ENCODE results near the gene CLDN19.

The CLDN19 gene

DNA sequence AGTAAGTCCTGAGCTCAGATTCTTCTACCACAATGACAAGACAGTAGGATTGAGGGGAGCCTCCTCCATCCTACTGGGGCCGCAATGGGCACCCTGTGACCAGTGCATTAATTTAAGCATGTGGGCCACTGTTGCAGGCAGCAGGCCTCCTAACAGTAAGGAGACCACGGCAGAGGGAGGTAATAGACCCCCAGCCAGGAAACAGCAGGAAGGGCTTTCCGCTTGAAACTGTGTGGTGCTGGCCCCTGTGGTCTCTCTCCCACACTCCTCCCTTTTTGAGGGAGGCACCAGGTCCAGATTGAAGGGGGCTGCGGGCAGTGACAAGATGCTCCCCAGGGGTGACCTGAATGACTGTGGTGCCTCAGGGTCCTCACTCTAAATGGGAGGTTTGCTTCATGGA, 1.7 kb upstream of the CLDN19 start:
- H4K20me1 ChIP-seq (ENCODE audit: insufficient read depth, low read length, poor library complexity, severe bottlenecking), result no peaks in the 10 kb centered on the region
- H2AFZ ChIP-seq (ENCODE audit: low read length), result no peak overlapping the region
- H3F3A ChIP-seq (ENCODE audit: low read depth), result no peaks in the 10 kb centered on the region
- no peak overlapping the region for H3K4me3 ChIP-seq (ENCODE audit: low read length, poor library complexity, severe bottlenecking)
- no peaks in the 10 kb centered on the region for H3K79me2 ChIP-seq (ENCODE audit: insufficient read depth, low read length)
- no peaks in the 10 kb centered on the region for H3K9me2 ChIP-seq (replicated peaks; ENCODE audit: low read depth, low read length)
- TF ChIP-seq EZH2phosphoT487 (IDR thresholded peaks at IDR 0.05; ENCODE audit: borderline replicate concordance), result no peak
- TF ChIP-seq, protein P1, sequence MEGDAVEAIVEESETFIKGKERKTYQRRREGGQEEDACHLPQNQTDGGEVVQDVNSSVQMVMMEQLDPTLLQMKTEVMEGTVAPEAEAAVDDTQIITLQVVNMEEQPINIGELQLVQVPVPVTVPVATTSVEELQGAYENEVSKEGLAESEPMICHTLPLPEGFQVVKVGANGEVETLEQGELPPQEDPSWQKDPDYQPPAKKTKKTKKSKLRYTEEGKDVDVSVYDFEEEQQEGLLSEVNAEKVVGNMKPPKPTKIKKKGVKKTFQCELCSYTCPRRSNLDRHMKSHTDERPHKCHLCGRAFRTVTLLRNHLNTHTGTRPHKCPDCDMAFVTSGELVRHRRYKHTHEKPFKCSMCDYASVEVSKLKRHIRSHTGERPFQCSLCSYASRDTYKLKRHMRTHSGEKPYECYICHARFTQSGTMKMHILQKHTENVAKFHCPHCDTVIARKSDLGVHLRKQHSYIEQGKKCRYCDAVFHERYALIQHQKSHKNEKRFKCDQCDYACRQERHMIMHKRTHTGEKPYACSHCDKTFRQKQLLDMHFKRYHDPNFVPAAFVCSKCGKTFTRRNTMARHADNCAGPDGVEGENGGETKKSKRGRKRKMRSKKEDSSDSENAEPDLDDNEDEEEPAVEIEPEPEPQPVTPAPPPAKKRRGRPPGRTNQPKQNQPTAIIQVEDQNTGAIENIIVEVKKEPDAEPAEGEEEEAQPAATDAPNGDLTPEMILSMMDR (conservative IDR thresholded peaks at IDR 0.05; ENCODE audit: low read length), result no peak
- H3K9ac ChIP-seq (ENCODE audit: low read depth, low read length, poor library complexity, severe bottlenecking), result no peak overlapping the region
- H3K27me3 ChIP-seq (ENCODE audit: insufficient read depth, low read length, poor library complexity, severe bottlenecking), result no peaks in the 10 kb centered on the region
- H3K36me3 ChIP-seq (ENCODE audit: insufficient read depth, low read length), result peaks cover 9% of the 10 kb centered on the region; the same call in 1 of the 2 replicates
- H3K9me3 ChIP-seq (ENCODE audit: insufficient read depth, low read depth, low read length), result no peaks in the 10 kb centered on the region
- H3K4me2 ChIP-seq (ENCODE audit: low read depth, low read length, poor library complexity, severe bottlenecking), result no peak overlapping the region
- H3K4me1 ChIP-seq (ENCODE audit: insufficient read depth, low read length, poor library complexity, severe bottlenecking), result peaks cover 9% of the 10 kb centered on the region

GRCh38 chr1:42740851-42741580, 980 bp upstream of the CLDN19 start:
- no peaks in the 10 kb centered on the region for H3K27me3 ChIP-seq (ENCODE audit: insufficient read depth, low read length, poor library complexity, severe bottlenecking)
- no peak for TF ChIP-seq EZH2phosphoT487 (IDR thresholded peaks at IDR 0.05; ENCODE audit: borderline replicate concordance)
- TF ChIP-seq, protein P1 (conservative IDR thresholded peaks at IDR 0.05; ENCODE audit: low read length), result no peak
- no peak overlapping the region for H3K4me2 ChIP-seq (ENCODE audit: low read depth, low read length, poor library complexity, severe bottlenecking)
- H3K9me2 ChIP-seq (replicated peaks; ENCODE audit: low read depth, low read length), result no peaks in the 10 kb centered on the region
- H3K79me2 ChIP-seq (ENCODE audit: insufficient read depth, low read length), result no peaks in the 10 kb centered on the region
- peaks cover 11% of the 10 kb centered on the region for H3K4me1 ChIP-seq (ENCODE audit: insufficient read depth, low read length, poor library complexity, severe bottlenecking)
- no peaks in the 10 kb centered on the region for H3K9me3 ChIP-seq (ENCODE audit: insufficient read depth, low read depth, low read length)
- H3K4me3 ChIP-seq (ENCODE audit: low read length, poor library complexity, severe bottlenecking), result no peak overlapping the region
- peaks cover 2% of the 10 kb centered on the region; the same call in 1 of the 2 replicates for H3K36me3 ChIP-seq (ENCODE audit: insufficient read depth, low read length)
- H4K20me1 ChIP-seq (ENCODE audit: insufficient read depth, low read length, poor library complexity, severe bottlenecking), result no peaks in the 10 kb centered on the region
- no peaks in the 10 kb centered on the region for H3F3A ChIP-seq (ENCODE audit: low read depth)
- no peak overlapping the region for H3K9ac ChIP-seq (ENCODE audit: low read depth, low read length, poor library complexity, severe bottlenecking)
- no peak overlapping the region for H2AFZ ChIP-seq (ENCODE audit: low read length)

- no peak for TF ChIP-seq EZH2phosphoT487 (IDR thresholded peaks at IDR 0.05; ENCODE audit: borderline replicate concordance)
- TF ChIP-seq, protein P1 (conservative IDR thresholded peaks at IDR 0.05; ENCODE audit: low read length), result no peak
- H3K4me3 ChIP-seq (ENCODE audit: low read length, poor library complexity, severe bottlenecking), result no peak overlapping the region
- H3F3A ChIP-seq (ENCODE audit: low read depth), result no peaks in the 10 kb centered on the region
- H4K20me1 ChIP-seq (ENCODE audit: insufficient read depth, low read length, poor library complexity, severe bottlenecking), result no peaks in the 10 kb centered on the region
- no peaks in the 10 kb centered on the region for H3K79me2 ChIP-seq (ENCODE audit: insufficient read depth, low read length)
- no peak overlapping the region for H2AFZ ChIP-seq (ENCODE audit: low read length)
- no peaks in the 10 kb centered on the region for H3K27me3 ChIP-seq (ENCODE audit: insufficient read depth, low read length, poor library complexity, severe bottlenecking)
- H3K36me3 ChIP-seq (ENCODE audit: insufficient read depth, low read length), result no peaks in the 10 kb centered on the region
- H3K4me1 ChIP-seq (ENCODE audit: insufficient read depth, low read length, poor library complexity, severe bottlenecking), result peaks cover 11% of the 10 kb centered on the region
- no peaks in the 10 kb centered on the region for H3K9me2 ChIP-seq (replicated peaks; ENCODE audit: low read depth, low read length)
- H3K4me2 ChIP-seq (ENCODE audit: low read depth, low read length, poor library complexity, severe bottlenecking), result no peak overlapping the region
- H3K9ac ChIP-seq (ENCODE audit: low read depth, low read length, poor library complexity, severe bottlenecking), result no peak overlapping the region
- H3K9me3 ChIP-seq (ENCODE audit: insufficient read depth, low read depth, low read length), result no peaks in the 10 kb centered on the region
Observed at GRCh38 chr1:42738678-42739226, 1.3 kb downstream of the CLDN19 start.
